Adrenal gland (tissue), 5 donors: ENCODE results near the gene RUNX3.
"Not testable (repeated sequence)": the region's sequence is repeated elsewhere in the genome, so short reads cannot be mapped to it uniquely, and the experiment has no call there.

ENCODE experiments used
- CTCF ChIP-seq, 6 experiments: fragments of 450-650 bp in 4 of 6; fragments of 200-600 bp in 2 of 6; sonication (generic) in 1 of 6; IDR thresholded peaks; 1 replicate in 5 of 6; 2 replicates in 1 of 6; pipeline versions ENCODE4 v1.5.1 to v1.8.0; 2016 to 2021; ENCODE audit warnings: antibody characterized with exemption in 6 of 6, mild to moderate bottlenecking in 2 of 6, moderate library complexity in 1 of 6
- POLR2A ChIP-seq, 2 donors: fragments of 450-650 bp; IDR thresholded peaks; one replicate each; pipeline ENCODE4 v1.6.1; 2017; ENCODE audit warnings: antibody characterized with exemption in 2 of 2, mild to moderate bottlenecking in 2 of 2, moderate library complexity in 1 of 2
- donor health status: DM: no; HTN: no; CAD: no.

GRCh38 chr1:24979232-24979631 lies 49.2 kb upstream of the RUNX3 start:
- TF ChIP-seq CTCF, POLR2A (IDR thresholded peaks at IDR 0.05): not testable (repeated sequence)
